Cardiac fibroblast (primary cell): ENCODE data around the gene ATG2A.
A peak's percentile ranks its signal among the peaks of the same experiment; 100 is the strongest.

ENCODE experiments used
- DNase-seq, 2 donors: peaks; one replicate each; pipeline versions ENCODE4 v3.0.0 to v3.0.0-alpha.2; 2010; ENCODE audit warnings: low read depth in 2 of 2
- H3K4me3 ChIP-seq, 2 donors: replicated peaks in 1 of 2; 1 replicate in 1 of 2; 2 replicates in 1 of 2; pipeline ENCODE4 v1.5.1; 2011; ENCODE audit warnings: low read depth in 2 of 2, low read length in 2 of 2, mild to moderate bottlenecking in 2 of 2, moderate library complexity in 1 of 2
- TF ChIP-seq, protein P1 (sequence below): IDR thresholded peaks from one replicate; pipeline ENCODE4 v1.5.1; 2011; ENCODE audit warnings: low read depth, mild to moderate bottlenecking, low read length, inconsistent platforms

The ATG2A gene

DNA sequence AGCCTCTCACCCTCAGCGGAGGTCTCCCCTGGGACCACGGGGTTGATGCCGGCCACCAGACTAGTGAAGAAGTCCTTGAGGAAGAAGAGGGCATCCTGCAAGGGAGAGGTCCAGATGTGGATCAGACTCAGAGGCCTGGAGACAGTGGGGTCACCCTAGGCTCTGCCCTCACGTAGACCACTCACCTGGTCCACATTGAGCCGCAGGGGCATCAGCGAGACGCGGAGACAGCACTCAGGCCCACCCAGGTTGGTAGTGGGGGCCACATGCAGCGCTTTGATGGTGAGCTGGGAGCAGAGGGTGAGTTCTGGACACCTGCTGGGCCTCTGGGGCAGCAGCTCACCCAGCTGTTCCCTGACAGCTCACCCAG, 18.9 kb downstream of the ATG2A start:
- DNase-seq, result no peak
- TF ChIP-seq, protein P1, sequence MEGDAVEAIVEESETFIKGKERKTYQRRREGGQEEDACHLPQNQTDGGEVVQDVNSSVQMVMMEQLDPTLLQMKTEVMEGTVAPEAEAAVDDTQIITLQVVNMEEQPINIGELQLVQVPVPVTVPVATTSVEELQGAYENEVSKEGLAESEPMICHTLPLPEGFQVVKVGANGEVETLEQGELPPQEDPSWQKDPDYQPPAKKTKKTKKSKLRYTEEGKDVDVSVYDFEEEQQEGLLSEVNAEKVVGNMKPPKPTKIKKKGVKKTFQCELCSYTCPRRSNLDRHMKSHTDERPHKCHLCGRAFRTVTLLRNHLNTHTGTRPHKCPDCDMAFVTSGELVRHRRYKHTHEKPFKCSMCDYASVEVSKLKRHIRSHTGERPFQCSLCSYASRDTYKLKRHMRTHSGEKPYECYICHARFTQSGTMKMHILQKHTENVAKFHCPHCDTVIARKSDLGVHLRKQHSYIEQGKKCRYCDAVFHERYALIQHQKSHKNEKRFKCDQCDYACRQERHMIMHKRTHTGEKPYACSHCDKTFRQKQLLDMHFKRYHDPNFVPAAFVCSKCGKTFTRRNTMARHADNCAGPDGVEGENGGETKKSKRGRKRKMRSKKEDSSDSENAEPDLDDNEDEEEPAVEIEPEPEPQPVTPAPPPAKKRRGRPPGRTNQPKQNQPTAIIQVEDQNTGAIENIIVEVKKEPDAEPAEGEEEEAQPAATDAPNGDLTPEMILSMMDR, result no peak
- no peak overlapping the region for H3K4me3 ChIP-seq

GRCh38 chr11:64897381-64898075, 19.5 kb downstream of the ATG2A start:
- TF ChIP-seq, protein P1, result no peak
- no peak for DNase-seq
- no peak overlapping the region for H3K4me3 ChIP-seq

DNA sequence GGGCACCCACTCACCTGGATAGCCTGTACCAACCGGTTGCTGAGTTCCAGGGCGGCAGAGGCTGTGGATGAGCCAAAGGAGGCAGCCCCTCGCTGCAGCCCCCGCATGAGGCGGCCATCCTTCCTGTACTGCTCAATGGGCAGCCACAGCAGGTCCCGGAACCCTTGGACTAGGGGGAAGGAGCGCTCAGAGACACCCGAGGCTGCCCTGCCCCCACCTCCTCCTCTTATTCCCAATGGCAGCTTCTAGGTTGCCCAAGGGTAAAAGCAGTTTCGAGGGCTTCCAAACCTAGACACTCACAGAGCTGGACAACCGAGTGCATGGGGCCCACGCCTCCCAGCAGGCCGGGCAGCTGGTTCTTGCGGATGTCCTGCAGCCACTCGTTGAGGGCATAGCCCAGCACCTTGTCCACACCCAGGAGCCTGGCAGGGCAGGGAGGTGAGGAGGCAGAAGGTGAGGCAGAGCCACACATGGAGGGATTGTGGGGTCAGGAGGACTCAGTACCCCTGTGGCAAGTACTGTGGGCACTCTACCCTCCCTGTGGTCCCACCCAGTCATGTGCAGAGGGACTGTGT, 20.5 kb downstream of the ATG2A start:
- TF ChIP-seq, protein P1, result no peak
- no peak overlapping the region for H3K4me3 ChIP-seq
- no peak for DNase-seq

GRCh38 chr11:64894812-64895452, 22.1 kb downstream of the ATG2A start:
- DNase-seq, result no peak
- no peak overlapping the region for H3K4me3 ChIP-seq
- TF ChIP-seq, protein P1, result no peak

DNA sequence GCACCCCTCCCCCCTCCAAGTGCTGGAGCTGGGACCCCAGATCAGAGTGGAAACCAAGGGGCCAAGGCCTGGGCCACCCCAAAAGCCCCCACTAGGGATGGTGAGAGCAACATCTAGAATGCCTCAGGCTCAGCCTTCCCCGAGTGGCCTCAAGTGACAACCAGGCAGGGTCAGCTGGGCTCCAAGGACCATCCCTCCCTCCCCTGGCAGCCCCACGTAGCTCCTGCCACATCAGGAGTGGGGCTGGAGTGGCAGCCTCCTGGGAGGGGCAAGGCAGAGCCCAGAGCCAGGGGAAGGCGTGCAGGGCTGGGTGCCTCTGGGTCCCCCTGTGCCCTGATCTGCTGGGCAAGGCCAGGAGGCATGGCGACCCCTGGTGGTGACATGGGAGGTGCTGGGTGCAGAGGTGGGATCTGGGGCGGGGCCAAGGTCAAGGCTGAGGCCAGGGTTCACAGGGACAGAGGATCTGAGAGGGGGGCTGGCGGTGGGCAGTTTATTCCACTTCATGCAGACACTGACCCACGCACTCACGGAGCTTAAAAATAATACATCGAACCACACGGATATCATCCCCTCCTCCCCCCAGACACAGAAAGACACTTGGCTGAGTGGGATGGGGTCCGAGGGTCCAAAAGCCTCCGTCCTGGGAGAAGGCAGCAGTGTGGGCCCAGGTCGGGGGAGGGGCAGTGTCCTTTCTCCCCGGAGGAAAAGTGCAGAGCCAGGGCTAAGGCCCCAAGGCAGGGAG, 22.8 kb downstream of the ATG2A start:
- TF ChIP-seq, protein P1, result peak; percentile 93
- DNase-seq, result peak; percentile 73 to 78
- H3K4me3 ChIP-seq, result no peak overlapping the region

- no peak overlapping the region for H3K4me3 ChIP-seq
- DNase-seq, result no peak
- TF ChIP-seq, protein P1, result no peak
These were observed 23.6 kb downstream of the ATG2A start for GRCh38 chr11:64893194-64894069.
